RWPE2 (cell line): ENCODE results near the gene EMD.

Experiments used
- ATAC-seq: fragments of 200-7000 bp; cut with Tn5 transposase; 3 replicates; pipeline ENCODE4 v1.9.1; 2021; ENCODE audit warnings: low read depth
- DNase-seq: peaks from one replicate; pipeline ENCODE4 v3.0.0-alpha.2; 2020; ENCODE audit warnings: low spot score
- H3K27ac ChIP-seq: fragments of 450-650 bp; 2 replicates; pipeline ENCODE4 v1.5.1; 2017; ENCODE audit warnings: mild to moderate bottlenecking; ENCODE audit not compliant: poor library complexity, severe bottlenecking
- H3K27me3 ChIP-seq: fragments of 250-450 bp; sonication (Bioruptor Pico); 2 replicates; pipeline ENCODE4 v1.5.1; 2021; ENCODE audit warnings: mild to moderate bottlenecking, moderate library complexity; ENCODE audit not compliant: insufficient read depth, poor library complexity, severe bottlenecking
- H3K36me3 ChIP-seq: fragments of 250-450 bp; sonication (Bioruptor Pico); 2 replicates; pipeline ENCODE4 v1.5.1; 2020; ENCODE audit warnings: low read depth, mild to moderate bottlenecking, moderate library complexity
- H3K4me1 ChIP-seq: fragments of 250-450 bp; sonication (Bioruptor Pico); 2 replicates; pipeline ENCODE4 v1.5.1; 2021; ENCODE audit warnings: mild to moderate bottlenecking, moderate library complexity; ENCODE audit not compliant: insufficient read depth, poor library complexity, severe bottlenecking
- H3K4me3 ChIP-seq: fragments of 250-450 bp; sonication (Bioruptor Pico); 2 replicates; pipeline ENCODE4 v1.5.1; 2021; ENCODE audit warnings: mild to moderate bottlenecking, moderate library complexity; ENCODE audit not compliant: severe bottlenecking
- H3K9me3 ChIP-seq: fragments of 250-450 bp; sonication (Bioruptor Pico); 2 replicates; pipeline ENCODE4 v1.5.1; 2021; ENCODE audit warnings: mild to moderate bottlenecking, moderate library complexity; ENCODE audit not compliant: severe bottlenecking
- TF ChIP-seq, protein P1 (sequence below): fragments of 450-650 bp; IDR thresholded peaks from one replicate; pipeline ENCODE4 v1.5.1; 2017; ENCODE audit warnings: mild to moderate bottlenecking, moderate library complexity; ENCODE audit not compliant: poor library complexity, severe bottlenecking

The EMD gene

DNA sequence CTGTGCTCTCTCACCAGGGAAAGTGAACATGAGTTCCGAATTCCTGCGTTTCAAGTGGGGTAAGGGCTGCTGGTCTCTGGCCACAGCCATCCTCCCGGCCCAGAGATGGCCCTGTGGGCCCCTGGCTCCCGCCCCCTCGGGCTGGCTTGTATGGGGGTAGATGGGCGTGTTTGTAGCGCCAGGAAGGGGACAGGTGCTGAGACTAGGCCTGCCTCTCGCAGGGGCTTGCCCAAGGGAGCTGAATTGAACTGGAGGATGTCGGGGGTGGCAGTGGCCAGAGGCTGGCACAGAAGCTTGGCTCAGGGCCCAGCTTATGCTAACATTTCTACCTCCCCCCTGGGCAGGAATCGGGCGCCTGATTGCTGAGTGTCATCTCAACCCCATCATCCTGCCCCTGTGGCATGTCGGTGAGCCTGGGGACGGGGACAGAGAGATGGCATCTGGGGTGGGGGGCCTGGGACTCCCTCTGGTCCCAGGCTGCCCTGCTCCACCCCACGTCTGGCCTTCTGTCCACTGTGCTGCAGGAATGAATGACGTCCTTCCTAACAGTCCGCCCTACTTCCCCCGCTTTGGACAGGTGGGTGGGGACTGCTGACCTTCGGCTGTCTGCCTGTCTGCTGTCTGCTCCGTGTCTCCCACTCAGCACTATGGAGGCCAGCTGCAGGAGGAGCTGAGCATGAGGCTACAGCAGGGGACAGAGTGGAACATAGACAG, 40.8 kb downstream of the EMD start:
- ATAC-seq, result no peak; the same call in 2 of the 3 replicates
- H3K27ac ChIP-seq, result no peak overlapping the region
- no peaks in the 10 kb centered on the region for H3K27me3 ChIP-seq

GRCh38 chrX:154420402-154420756, 41.3 kb downstream of the EMD start:
- ATAC-seq, result no peak
- H3K27me3 ChIP-seq, result no peaks in the 10 kb centered on the region
- TF ChIP-seq, protein P1, sequence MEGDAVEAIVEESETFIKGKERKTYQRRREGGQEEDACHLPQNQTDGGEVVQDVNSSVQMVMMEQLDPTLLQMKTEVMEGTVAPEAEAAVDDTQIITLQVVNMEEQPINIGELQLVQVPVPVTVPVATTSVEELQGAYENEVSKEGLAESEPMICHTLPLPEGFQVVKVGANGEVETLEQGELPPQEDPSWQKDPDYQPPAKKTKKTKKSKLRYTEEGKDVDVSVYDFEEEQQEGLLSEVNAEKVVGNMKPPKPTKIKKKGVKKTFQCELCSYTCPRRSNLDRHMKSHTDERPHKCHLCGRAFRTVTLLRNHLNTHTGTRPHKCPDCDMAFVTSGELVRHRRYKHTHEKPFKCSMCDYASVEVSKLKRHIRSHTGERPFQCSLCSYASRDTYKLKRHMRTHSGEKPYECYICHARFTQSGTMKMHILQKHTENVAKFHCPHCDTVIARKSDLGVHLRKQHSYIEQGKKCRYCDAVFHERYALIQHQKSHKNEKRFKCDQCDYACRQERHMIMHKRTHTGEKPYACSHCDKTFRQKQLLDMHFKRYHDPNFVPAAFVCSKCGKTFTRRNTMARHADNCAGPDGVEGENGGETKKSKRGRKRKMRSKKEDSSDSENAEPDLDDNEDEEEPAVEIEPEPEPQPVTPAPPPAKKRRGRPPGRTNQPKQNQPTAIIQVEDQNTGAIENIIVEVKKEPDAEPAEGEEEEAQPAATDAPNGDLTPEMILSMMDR, result no peak

More for the DNA sequence above, 40.8 kb downstream of the EMD start:
- no peak overlapping the region for H3K4me3 ChIP-seq
- H3K9me3 ChIP-seq, result no peaks in the 10 kb centered on the region
- DNase-seq, result no peak
- H3K4me1 ChIP-seq, result no peaks in the 10 kb centered on the region
- TF ChIP-seq, protein P1, result no peak
- H3K36me3 ChIP-seq, result no peaks in the 10 kb centered on the region

DNA sequence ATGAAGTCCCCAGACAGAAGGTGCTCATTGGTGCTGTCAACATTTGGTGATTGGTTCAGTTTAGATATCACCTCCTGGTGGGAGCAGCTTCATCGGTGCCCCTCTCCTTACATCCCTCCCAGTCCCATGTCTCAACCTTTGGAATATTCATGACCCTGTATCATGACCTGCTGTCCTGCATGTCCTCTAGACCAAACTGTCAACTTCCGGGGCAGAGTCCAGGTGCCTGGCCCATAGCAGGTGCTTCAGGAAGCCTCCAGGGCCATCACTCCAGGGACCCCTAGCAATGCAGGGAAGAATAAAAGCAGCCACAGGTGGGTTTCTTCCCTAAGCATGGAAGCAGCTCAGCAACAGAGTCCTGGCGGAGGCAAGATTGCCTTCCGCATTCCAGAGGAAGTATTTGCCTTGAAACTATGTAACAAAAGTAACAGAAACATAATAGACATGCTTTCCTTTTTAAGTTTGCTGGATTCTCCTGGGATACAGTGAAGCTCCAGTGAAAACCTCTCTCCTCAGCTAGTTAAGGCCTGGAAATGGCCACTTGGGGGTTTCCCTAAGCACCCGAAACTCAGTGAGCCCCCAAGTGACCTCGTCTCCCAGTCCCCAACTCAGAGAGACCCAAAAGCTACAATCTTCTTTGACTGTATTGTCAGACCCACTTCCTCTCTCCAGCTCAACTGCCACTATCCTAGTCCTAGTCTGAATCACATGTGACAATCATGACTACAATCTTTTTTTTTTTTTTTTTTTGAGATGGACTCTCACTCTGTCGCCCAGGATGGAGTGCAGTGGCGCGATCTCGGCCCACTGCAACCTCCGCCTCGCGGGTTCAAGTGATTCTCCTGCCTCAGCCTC, 48.0 kb downstream of the EMD start:
- no peak overlapping the region for H3K27ac ChIP-seq

More at GRCh38 chrX:154420402-154420756, 41.3 kb downstream of the EMD start:
- Histone ChIP-seq H3K9me3 (no peaks in the 10 kb centered on the region), H3K36me3 (no peaks in the 10 kb centered on the region), H3K4me1 (no peaks in the 10 kb centered on the region), H3K27ac (no peak overlapping the region), H3K4me3 (no peak overlapping the region)
- DNase-seq, result no peak

DNA sequence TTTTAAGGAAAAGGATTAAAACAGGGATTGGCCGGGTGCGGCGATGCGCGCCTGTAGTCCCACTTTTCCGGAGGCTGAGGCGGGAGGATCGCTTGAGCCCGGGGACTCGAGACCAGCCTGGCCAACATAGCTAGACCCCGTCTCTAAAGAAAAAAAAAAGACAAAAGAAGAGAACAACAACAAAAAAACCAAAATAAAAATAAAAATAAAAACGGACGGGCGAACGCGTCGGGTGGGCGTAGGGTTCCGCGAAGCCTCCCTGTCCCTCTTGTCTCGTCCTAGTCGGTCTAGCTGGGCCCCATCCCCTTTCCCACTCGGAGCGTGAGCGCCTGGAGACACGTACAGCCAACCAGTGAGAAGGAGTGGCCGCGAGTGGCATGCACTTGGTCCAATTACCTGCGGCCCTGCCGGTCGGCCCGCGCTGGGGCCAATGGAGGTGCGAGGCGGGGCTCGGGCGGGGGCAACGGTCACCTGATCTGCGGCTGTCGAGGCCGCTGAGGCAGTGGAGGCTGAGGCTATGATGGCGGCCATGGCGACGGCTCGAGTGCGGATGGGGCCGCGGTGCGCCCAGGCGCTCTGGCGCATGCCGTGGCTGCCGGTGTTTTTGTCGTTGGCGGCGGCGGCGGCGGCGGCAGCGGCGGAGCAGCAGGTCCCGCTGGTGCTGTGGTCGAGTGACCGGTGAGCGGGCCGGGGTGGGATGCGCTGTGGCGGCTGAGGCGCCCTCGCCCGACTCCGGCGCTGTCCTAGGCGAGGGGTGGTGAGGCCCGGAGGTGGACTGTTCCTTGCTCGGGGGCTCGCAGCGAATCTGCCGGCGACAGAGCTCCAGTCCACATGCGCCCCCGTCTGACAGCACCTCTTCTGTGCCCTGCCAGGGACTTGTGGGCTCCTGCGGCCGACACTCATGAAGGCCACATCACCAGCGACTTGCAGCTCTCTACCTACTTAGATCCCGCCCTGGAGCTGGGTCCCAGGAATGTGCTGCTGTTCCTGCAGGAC, 49.4 kb downstream of the EMD start, which contains the start of gene ATP6AP1:
ATP6AP1 (plus strand) TSS at position 502 of the 996 bp plus-strand sequence; CDS start at position 518, 16 bp downstream.
- DNase-seq (peak; percentile 89), ATAC-seq (peak; percentile 100)
- Histone ChIP-seq H3K36me3 (no peaks in the 10 kb centered on the region), H3K4me1 (no peaks in the 10 kb centered on the region), H3K27ac (peak within 1 kb of the TSS; percentile 24), H3K27me3 (no peaks in the 10 kb centered on the region), H3K9me3 (no peaks in the 10 kb centered on the region), H3K4me3 (peak within 1 kb of the TSS; percentile 68)
- TF ChIP-seq, protein P1, result no peak

More for the DNA sequence above, 48.0 kb downstream of the EMD start:
- ATAC-seq (no peak), DNase-seq (no peak)
- H3K27me3 ChIP-seq, result no peaks in the 10 kb centered on the region
- no peak overlapping the region for H3K4me3 ChIP-seq
- H3K9me3 ChIP-seq, result no peaks in the 10 kb centered on the region
- H3K4me1 ChIP-seq, result no peaks in the 10 kb centered on the region
- TF ChIP-seq, protein P1, result no peak
- H3K36me3 ChIP-seq, result no peaks in the 10 kb centered on the region
